Uterus (tissue), 2 donors: ENCODE data around the gene PGLYRP2.
"Not testable (repeated sequence)": the region's sequence is repeated elsewhere in the genome, so short reads cannot be mapped to it uniquely, and the experiment has no call there.

Source experiments
- CTCF ChIP-seq, 4 experiments: fragments of 200-600 bp in 2 of 4; fragments of 450-650 bp in 2 of 4; sonication (generic) in 2 of 4; IDR thresholded peaks; one replicate each; pipeline ENCODE4 v1.5.1; 2016 to 2019; ENCODE audit warnings: antibody characterized with exemption in 4 of 4, mild to moderate bottlenecking in 2 of 4, moderate library complexity in 1 of 4
- POLR2A ChIP-seq, 2 donors: fragments of 450-650 bp; IDR thresholded peaks; one replicate each; pipeline ENCODE4 v1.6.1; 2016; ENCODE audit warnings: antibody characterized with exemption in 2 of 2, mild to moderate bottlenecking in 1 of 2, moderate library complexity in 1 of 2

- TF ChIP-seq CTCF, POLR2A (IDR thresholded peaks at IDR 0.05): not testable (repeated sequence)
Measured at GRCh38 chr19:15515227-15515625, 35.9 kb upstream of the PGLYRP2 start.
